Neural progenitor cell (in vitro differentiated cells): Measurements from ENCODE around the gene GANC. TPM values are rescaled to one million over a fixed set of nuclear protein-coding genes. Genes with fewer than 3 reads are reported as not detected.

Source experiments
- DNase-seq: peaks from one replicate; pipeline ENCODE4 v3.0.0-alpha.2; 2016; ENCODE audit warnings: low spot score
- H2AFZ ChIP-seq: fragments of 200-600 bp; sonication (generic); replicated peaks from 2 replicates; pipeline ENCODE4 v1.6.1; 2016; ENCODE audit warnings: antibody characterized with exemption
- H3F3A ChIP-seq: fragments of 200-600 bp; sonication (generic); 2 replicates; pipeline ENCODE4 v1.6.1; 2016; ENCODE audit warnings: antibody characterized with exemption, low read depth
- H3K27ac ChIP-seq: fragments of 200-600 bp; sonication (generic); 2 replicates; pipeline ENCODE4 v1.5.1; 2016; ENCODE audit warnings: mild to moderate bottlenecking
- H3K27me3 ChIP-seq: fragments of 200-600 bp; sonication (generic); 2 replicates; pipeline ENCODE4 v1.6.1; 2016; ENCODE audit warnings: mild to moderate bottlenecking, moderate library complexity
- H3K36me3 ChIP-seq: fragments of 200-600 bp; sonication (generic); 2 replicates; pipeline ENCODE4 v1.5.1; 2016
- H3K4me1 ChIP-seq: fragments of 200-600 bp; sonication (generic); 2 replicates; pipeline ENCODE4 v1.6.1; 2016; ENCODE audit warnings: mixed run types
- H3K4me2 ChIP-seq: fragments of 200-600 bp; sonication (generic); 2 replicates; pipeline ENCODE4 v1.6.1; 2016
- H3K4me3 ChIP-seq: fragments of 200-600 bp; sonication (generic); 2 replicates; pipeline ENCODE4 v1.5.1; 2016
- H3K79me2 ChIP-seq: fragments of 200-600 bp; sonication (generic); 2 replicates; pipeline ENCODE4 v1.6.1; 2016; ENCODE audit warnings: low read depth
- H3K9ac ChIP-seq: fragments of 200-600 bp; sonication (generic); 2 replicates; pipeline ENCODE4 v1.6.1; 2016
- H3K9me3 ChIP-seq: fragments of 200-600 bp; sonication (generic); 2 replicates; pipeline ENCODE4 v1.5.1; 2016; ENCODE audit warnings: low read depth
- H4K20me1 ChIP-seq: fragments of 200-600 bp; sonication (generic); 2 replicates; pipeline ENCODE4 v1.6.1; 2016; ENCODE audit warnings: low read depth
- H3K27ac Mint-ChIP-seq: 3 replicates; pipeline ENCODE4 v1.8.0; 2021; ENCODE audit warnings: mixed read lengths
- H3K27me3 Mint-ChIP-seq: 2 replicates; pipeline ENCODE4 v1.8.0; 2022; ENCODE audit warnings: low read depth, mild to moderate bottlenecking, inconsistent platforms, moderate library complexity, mixed read lengths; ENCODE audit not compliant: insufficient read depth
- H3K36me3 Mint-ChIP-seq: 3 replicates; pipeline ENCODE4 v1.8.0; 2021; ENCODE audit warnings: mixed read lengths
- H3K4me1 Mint-ChIP-seq: 3 replicates; pipeline ENCODE4 v1.8.0; 2021; ENCODE audit warnings: mixed read lengths
- H3K4me3 Mint-ChIP-seq: 3 replicates; pipeline ENCODE4 v1.8.0; 2021; ENCODE audit warnings: mild to moderate bottlenecking, moderate library complexity, mixed read lengths
- H3K9me3 Mint-ChIP-seq: 3 replicates; pipeline ENCODE4 v1.8.0; 2020; ENCODE audit warnings: mixed read lengths
- EZH2 ChIP-seq: fragments of 200-600 bp; sonication (generic); IDR thresholded peaks from 2 replicates; pipeline ENCODE4 v1.6.1; 2017; ENCODE audit warnings: antibody characterized with exemption, mild to moderate bottlenecking, moderate library complexity
- EZH2phosphoT487 ChIP-seq: fragments of 200-600 bp; sonication (generic); IDR thresholded peaks from 2 replicates; pipeline ENCODE4 v1.6.1; 2017; ENCODE audit warnings: antibody characterized with exemption
- total RNA-seq: library from RNA; depleted of rRNA; stranded (reverse); fragments of >200 nt; gene quantifications from 2 replicates; pipeline ENCODE4 v1.2.3, GENCODE V29; 2015; ENCODE audit warnings: low replicate concordance
- TF ChIP-seq, protein P1 (sequence below): fragments of 200-600 bp; sonication (generic); IDR thresholded peaks from 2 replicates; pipeline ENCODE4 v1.5.1; 2017; ENCODE audit warnings: antibody characterized with exemption, mild to moderate bottlenecking

Gene GANC
- total RNA-seq, 1 donor from 2014 or later, result 22.7 TPM

DNA sequence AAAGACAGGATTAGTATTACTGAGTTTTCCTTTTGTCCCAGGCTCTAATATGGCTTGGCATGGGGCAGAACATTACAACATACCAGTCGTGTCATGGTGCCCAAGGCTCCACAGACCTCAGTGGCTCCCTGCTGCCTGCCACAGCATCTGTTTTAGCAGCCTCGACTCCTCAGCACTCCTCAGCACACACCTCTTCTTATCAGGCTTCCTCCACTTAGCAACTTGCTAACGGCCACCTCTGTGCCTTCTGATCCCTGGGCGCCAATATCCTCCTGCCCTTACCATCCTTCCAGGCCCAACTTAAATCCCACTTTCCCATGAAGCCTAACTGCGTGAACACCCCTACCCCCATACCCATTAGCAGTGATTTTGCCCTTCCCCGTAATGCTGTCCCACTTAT, 80.1 kb downstream of the GANC start:
- no peaks in the 10 kb centered on the region for H3K9me3 ChIP-seq
- H2AFZ ChIP-seq, result no peak overlapping the region
- no peaks in the 10 kb centered on the region for H3K79me2 ChIP-seq
- Mint-ChIP-seq H3K27ac (no peak overlapping the region), H3K9me3 (no peaks in the 10 kb centered on the region), H3K27me3 (no peaks in the 10 kb centered on the region), H3K4me3 (no peak overlapping the region), H3K4me1 (no peaks in the 10 kb centered on the region), H3K36me3 (no peaks in the 10 kb centered on the region)
- H3K9ac ChIP-seq, result no peak overlapping the region
- no peak overlapping the region for H3K4me3 ChIP-seq
- no peaks in the 10 kb centered on the region for H3K27me3 ChIP-seq
- no peak overlapping the region for H3K4me2 ChIP-seq
- no peak overlapping the region for H3K27ac ChIP-seq
- no peaks in the 10 kb centered on the region for H3K4me1 ChIP-seq
- no peaks in the 10 kb centered on the region for H3K36me3 ChIP-seq
- TF ChIP-seq EZH2phosphoT487, result no peak
- TF ChIP-seq, protein P1, sequence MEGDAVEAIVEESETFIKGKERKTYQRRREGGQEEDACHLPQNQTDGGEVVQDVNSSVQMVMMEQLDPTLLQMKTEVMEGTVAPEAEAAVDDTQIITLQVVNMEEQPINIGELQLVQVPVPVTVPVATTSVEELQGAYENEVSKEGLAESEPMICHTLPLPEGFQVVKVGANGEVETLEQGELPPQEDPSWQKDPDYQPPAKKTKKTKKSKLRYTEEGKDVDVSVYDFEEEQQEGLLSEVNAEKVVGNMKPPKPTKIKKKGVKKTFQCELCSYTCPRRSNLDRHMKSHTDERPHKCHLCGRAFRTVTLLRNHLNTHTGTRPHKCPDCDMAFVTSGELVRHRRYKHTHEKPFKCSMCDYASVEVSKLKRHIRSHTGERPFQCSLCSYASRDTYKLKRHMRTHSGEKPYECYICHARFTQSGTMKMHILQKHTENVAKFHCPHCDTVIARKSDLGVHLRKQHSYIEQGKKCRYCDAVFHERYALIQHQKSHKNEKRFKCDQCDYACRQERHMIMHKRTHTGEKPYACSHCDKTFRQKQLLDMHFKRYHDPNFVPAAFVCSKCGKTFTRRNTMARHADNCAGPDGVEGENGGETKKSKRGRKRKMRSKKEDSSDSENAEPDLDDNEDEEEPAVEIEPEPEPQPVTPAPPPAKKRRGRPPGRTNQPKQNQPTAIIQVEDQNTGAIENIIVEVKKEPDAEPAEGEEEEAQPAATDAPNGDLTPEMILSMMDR, result no peak
- TF ChIP-seq EZH2, result no peak
- no peaks in the 10 kb centered on the region for H3F3A ChIP-seq
- no peak for DNase-seq
- H4K20me1 ChIP-seq, result no peaks in the 10 kb centered on the region

DNA sequence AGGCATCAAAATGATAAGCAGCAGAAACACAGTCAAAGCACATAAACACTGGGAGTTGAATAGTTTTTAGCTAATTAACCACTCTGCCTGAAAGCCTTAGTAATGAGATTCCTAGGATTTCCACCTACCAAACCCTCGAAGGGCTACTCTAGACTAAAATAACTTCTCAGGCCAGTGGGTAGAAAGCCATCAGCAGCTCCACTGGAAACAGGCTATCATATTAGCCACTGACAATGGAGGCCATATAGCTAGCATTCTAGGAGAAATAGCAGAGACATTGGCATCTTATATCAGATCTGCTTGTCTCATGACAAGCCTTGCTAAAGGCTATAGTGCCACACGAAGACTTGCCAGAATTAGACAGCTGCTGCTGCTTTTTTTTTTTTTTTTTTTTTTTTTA, 81.8 kb downstream of the GANC start:
- Mint-ChIP-seq H3K36me3 (no peaks in the 10 kb centered on the region), H3K9me3 (no peaks in the 10 kb centered on the region), H3K4me1 (no peaks in the 10 kb centered on the region)

DNA sequence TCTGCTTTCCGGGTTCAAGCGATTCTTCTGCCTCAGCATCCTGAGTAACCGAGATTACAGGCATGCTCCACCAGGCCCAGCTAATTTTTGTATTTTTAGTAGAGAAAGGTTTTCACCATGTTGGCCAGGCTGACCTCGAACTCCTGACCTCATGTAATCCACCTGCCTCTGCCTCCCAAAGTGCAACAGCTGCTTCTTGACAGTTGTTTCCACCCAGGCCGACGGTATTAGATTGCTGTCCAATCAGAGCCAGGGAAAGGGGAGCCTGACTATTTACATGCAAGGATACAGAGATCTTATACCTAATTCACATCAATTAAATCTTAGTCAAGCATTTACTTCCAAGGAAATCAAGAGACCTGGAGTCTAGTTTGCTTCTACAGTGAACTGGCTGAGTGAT, 82.3 kb downstream of the GANC start:
- Histone ChIP-seq H3K4me2 (no peak overlapping the region), H3K36me3 (no peaks in the 10 kb centered on the region), H3K4me3 (no peak overlapping the region), H3K27me3 (no peaks in the 10 kb centered on the region), H3K9ac (no peak overlapping the region), H3K4me1 (no peaks in the 10 kb centered on the region), H3K27ac (no peak overlapping the region), H3K9me3 (no peaks in the 10 kb centered on the region), H2AFZ (no peak overlapping the region), H3F3A (no peaks in the 10 kb centered on the region), H3K79me2 (no peaks in the 10 kb centered on the region), H4K20me1 (no peaks in the 10 kb centered on the region)
- DNase-seq, result no peak
- Mint-ChIP-seq H3K9me3 (no peaks in the 10 kb centered on the region), H3K4me3 (no peak overlapping the region), H3K4me1 (no peaks in the 10 kb centered on the region), H3K27ac (no peak overlapping the region), H3K27me3 (no peaks in the 10 kb centered on the region), H3K36me3 (no peaks in the 10 kb centered on the region)
- no peak for TF ChIP-seq EZH2phosphoT487
- TF ChIP-seq, protein P1, result no peak
- no peak for TF ChIP-seq EZH2

More for the DNA sequence above, 81.8 kb downstream of the GANC start:
- H3K9me3 ChIP-seq, result no peaks in the 10 kb centered on the region
- DNase-seq, result no peak
- no peak overlapping the region for H2AFZ ChIP-seq
- no peak overlapping the region for H3K9ac ChIP-seq
- no peak overlapping the region for H3K4me2 ChIP-seq
- no peaks in the 10 kb centered on the region for H3K4me1 ChIP-seq
- Mint-ChIP-seq H3K4me3 (no peak overlapping the region), H3K27me3 (no peaks in the 10 kb centered on the region), H3K27ac (no peak overlapping the region)
- no peaks in the 10 kb centered on the region for H4K20me1 ChIP-seq
- H3K27ac ChIP-seq, result no peak overlapping the region
- H3K4me3 ChIP-seq, result no peak overlapping the region
- H3F3A ChIP-seq, result no peaks in the 10 kb centered on the region
- H3K36me3 ChIP-seq, result no peaks in the 10 kb centered on the region
- H3K79me2 ChIP-seq, result no peaks in the 10 kb centered on the region
- H3K27me3 ChIP-seq, result no peaks in the 10 kb centered on the region
- no peak for TF ChIP-seq EZH2phosphoT487
- TF ChIP-seq, protein P1, result no peak
- no peak for TF ChIP-seq EZH2

DNA sequence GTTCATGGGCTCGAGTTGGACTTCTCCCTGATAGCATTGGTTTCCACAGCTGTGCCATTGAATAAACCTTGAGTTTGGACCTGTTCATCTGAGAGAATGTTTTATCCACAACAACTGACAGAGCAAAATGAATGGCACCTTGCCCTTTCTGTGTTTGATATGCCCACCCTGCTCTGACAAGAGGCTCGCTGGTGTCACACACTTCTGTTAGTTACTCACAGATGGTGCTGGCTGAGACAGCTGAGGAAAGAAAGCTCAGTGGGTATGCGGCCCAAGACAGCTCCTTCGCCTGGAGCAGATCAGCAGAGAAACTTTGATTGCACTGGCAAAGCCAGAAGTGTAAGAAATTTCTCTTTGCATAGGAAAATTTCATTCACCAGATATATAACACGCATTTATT, 83.8 kb downstream of the GANC start:
- H3K9me3 Mint-ChIP-seq, result no peaks in the 10 kb centered on the region
- H3K9me3 ChIP-seq, result no peaks in the 10 kb centered on the region
- no peak overlapping the region for H3K4me2 ChIP-seq
- H3K27ac Mint-ChIP-seq, result no peak overlapping the region
- H3K79me2 ChIP-seq, result no peaks in the 10 kb centered on the region
- no peak overlapping the region for H3K4me3 ChIP-seq
- no peaks in the 10 kb centered on the region for H3K36me3 ChIP-seq
- TF ChIP-seq EZH2phosphoT487 (no peak), EZH2 (no peak)
- TF ChIP-seq, protein P1, result no peak
- H3K4me1 ChIP-seq, result no peaks in the 10 kb centered on the region
- no peaks in the 10 kb centered on the region for H4K20me1 ChIP-seq
- no peak overlapping the region for H3K9ac ChIP-seq
- H3K4me1 Mint-ChIP-seq, result no peaks in the 10 kb centered on the region
- DNase-seq, result no peak
- H3F3A ChIP-seq, result no peaks in the 10 kb centered on the region
- H3K4me3 Mint-ChIP-seq, result no peak overlapping the region
- H3K36me3 Mint-ChIP-seq, result no peaks in the 10 kb centered on the region
- no peak overlapping the region for H3K27ac ChIP-seq
- no peak overlapping the region for H2AFZ ChIP-seq
- no peaks in the 10 kb centered on the region for H3K27me3 ChIP-seq
- no peaks in the 10 kb centered on the region for H3K27me3 Mint-ChIP-seq
